Measurements from ENCODE around the gene KRTAP19-8.

DNA sequence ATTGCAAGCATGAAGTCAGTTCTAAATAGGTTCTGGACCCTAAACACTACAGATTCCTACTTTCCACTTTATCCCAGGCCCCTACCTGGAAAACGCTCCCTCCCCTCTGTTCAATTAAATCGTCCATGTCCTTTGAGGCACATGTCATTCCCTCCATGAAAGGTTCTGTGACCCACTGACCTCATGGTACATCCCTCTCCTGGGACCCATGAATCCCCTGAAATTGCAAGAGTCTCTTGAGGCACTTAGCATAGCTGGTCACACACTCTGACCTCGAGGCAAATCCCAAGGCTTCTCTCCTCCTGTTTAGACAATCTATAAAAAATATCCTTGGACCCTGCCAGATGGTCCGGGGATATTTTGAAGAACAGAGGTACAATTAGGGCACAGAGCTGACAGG, 34.3 kb upstream of the KRTAP19-8 start:
- TF ChIP-seq POLR2AphosphoS5 (IDR thresholded peaks at IDR 0.05; ENCODE audit: borderline replicate concordance, low read depth, low read length): no peak
- TF ChIP-seq EZH2 (IDR thresholded peaks at IDR 0.05): no peak
- TF ChIP-seq FOXP2 (optimal IDR thresholded peaks at IDR 0.05; ENCODE audit: control extremely low read depth, extremely low read length, insufficient read depth): no peak
